ENCODE data around the gene DGLUCY.
"Not testable (repeated sequence)": the region's sequence is repeated elsewhere in the genome, so short reads cannot be mapped to it uniquely, and the experiment has no call there.

The DGLUCY gene

GRCh38 chr14:91233936-91234790, 120.3 kb downstream of the DGLUCY start:
- no peak for DNase-seq (ENCODE audit: low spot score)

GRCh38 chr14:91234791-91235114, 120.9 kb downstream of the DGLUCY start:
- no peak for DNase-seq (ENCODE audit: low spot score)

DNA sequence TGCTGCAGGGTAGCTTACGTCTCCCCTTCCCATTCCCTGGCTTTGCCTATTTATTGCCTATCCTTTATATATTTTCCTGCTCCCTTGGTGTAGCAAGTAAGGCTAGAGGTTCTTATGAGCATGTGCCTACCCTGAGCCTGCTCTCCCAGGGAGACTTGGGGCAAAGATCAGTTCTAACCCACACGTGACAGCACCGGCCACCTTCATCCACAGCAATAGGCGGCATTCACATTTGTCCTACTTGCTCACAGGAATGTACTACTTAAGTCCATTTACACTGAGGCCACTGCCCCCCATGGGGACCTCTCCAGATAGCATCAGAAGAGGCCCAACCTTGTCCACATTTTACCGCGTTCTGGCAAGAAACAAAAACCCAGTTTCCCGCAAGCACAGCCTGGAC, 122.0 kb downstream of the DGLUCY start:
- DNase-seq (ENCODE audit: low spot score) = no peak

DNA sequence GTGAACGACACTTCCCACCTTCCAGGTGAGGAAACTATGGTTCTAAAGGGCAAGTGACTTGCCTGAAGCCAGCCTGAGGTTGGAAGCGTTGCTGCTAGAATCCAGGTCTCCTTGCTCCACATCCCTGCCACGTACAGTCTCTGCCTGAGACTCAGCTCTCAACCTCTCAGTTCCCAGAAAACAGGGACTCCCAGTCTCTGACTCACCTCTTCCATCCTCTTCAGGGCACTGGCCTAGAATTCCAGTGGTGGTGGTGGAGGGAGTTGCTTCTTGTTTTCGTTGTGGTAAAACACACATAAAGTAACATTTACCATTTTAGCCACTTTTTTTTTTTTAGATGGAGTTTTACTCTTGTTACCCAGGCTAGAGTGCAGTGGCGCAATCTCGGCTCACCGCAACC, 123.3 kb downstream of the DGLUCY start:
- peak; percentile 28 for DNase-seq (ENCODE audit: low spot score)

DNA sequence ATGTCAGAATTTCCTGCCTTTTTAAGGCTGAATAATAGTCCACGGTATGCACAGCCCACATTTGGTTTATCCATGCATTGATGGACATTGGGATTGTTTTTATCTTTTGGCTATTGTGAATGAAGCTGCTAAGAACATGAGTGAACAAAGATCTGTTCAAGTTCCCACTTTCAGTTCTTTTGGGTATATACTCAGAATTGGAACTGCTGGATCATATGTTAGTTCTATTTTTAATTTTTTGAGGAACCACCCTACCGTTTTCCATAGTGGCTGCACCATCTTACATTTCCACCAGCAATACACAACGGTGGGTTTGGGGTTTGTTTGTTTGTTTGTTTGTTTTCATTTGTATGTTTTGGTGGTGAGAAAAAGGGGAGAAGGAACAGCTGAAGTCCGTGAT, 124.2 kb downstream of the DGLUCY start:
- no peak for DNase-seq (ENCODE audit: low spot score)

GRCh38 chr14:91238661-91239060, 124.8 kb downstream of the DGLUCY start:
- DNase-seq (ENCODE audit: low spot score) = no peak

DNA sequence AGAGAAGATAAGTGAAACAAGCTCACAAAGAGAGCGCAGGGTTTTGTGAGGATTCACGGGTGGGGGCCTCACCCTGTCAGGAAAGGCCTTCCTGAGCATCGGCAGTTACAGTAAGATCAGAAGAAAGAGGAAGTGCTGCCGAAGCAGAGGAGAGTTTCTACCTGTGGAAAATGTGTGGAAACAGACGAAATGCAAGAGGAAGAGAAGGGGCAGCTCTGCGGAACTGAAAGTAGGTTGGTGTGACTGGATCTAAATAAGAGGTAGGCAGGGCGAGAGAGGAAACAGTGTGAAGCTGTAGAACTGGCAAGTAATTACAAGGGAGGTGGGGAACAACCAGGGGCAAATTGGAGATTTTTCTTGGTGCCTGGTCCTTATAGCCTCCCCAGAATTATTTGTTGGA, 128.0 kb downstream of the DGLUCY start:
- no peak for DNase-seq (ENCODE audit: low spot score)

DNA sequence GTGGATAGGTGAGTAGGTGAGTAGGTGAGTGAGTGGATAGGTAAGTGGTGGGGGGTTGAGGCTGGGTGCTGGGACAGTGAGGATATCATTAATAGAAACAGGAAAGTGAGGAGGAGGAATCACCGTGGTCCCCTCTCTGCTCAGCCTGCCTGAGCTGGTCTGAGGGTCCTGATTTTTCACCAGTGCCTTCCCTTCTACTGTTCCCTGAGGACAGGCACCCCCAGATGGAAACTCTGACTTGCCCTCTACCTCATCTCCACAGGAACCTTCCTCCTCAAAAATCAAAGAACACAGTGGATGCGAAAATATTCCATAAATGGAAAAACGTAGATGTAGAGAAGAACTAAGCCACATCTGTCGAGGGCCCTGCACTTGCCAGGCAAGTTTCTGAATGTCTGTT, 128.8 kb downstream of the DGLUCY start:
- DNase-seq (ENCODE audit: low spot score) = no peak

- no peak for DNase-seq (ENCODE audit: low spot score)
These were observed 129.2 kb downstream of the DGLUCY start for GRCh38 chr14:91243074-91243471.

DNA sequence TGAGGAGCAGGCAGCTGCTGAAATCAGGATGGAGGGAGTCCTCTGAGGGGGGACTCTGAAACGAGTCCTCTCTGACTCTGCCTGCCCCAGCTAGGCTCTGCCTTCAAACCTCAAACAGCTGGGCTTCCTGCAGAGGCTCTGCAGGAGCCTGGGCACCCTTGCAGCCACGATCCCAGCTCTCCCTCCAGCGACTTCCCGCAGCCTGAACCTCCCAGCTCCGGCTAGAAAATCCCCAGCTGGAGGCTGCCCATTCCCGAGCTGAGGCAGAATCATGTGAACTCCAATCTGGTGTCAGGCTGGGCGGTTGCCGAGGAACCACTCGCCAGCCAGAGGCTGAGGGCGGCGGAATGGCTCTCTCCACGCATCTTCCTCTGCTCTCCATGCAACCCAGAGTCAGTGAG, 130.6 kb downstream of the DGLUCY start, which contains the start of gene GPR68:
Gene GPR68 (minus strand): TSS at position 204 of the 401 bp plus-strand sequence. CDS start 9,654 bp downstream, outside the sequence.
- DNase-seq (ENCODE audit: low spot score) = peak; percentile 62

DNA sequence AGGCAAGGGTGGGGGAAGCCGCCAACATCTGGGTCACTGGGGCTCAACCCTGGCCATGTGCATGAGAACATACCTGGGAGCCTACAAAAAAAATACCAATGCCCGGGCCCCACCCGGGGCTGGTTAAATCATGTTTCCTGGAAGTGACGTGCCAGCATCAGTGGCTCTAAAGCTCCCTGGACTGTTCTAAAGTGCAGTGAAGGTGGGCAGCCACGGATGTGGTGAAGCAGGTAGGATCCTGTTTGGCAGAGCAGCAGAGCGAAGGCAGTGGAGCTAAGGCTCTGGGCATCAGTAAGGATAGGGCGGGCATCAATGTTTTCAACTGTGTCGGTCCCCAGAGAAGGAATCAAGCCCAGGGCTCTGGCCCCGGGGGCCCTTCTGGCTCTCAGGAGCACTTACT, 131.2 kb downstream of the DGLUCY start:
- DNase-seq (ENCODE audit: low spot score) = no peak

DNA sequence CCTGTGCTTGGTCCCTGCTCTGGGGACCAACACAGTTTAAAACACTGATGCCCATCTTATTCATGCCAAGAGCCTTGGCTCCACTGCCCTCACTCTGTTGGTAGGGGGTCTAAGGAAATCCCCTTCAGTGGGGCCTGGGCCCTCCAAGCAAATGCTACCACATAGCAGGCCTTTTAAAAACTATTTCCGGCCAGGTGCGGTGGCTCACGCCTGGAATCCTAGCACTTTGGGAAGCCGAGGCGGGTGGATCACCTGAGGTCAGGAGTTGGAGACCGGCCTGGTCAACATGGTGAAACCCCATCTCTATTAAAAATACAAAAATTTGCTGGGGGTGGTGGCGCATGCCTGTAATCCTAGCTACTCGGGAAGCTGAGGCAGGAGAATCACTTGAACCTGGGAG, 131.7 kb downstream of the DGLUCY start:
- DNase-seq (ENCODE audit: low spot score) = not testable (repeated sequence)

DNA sequence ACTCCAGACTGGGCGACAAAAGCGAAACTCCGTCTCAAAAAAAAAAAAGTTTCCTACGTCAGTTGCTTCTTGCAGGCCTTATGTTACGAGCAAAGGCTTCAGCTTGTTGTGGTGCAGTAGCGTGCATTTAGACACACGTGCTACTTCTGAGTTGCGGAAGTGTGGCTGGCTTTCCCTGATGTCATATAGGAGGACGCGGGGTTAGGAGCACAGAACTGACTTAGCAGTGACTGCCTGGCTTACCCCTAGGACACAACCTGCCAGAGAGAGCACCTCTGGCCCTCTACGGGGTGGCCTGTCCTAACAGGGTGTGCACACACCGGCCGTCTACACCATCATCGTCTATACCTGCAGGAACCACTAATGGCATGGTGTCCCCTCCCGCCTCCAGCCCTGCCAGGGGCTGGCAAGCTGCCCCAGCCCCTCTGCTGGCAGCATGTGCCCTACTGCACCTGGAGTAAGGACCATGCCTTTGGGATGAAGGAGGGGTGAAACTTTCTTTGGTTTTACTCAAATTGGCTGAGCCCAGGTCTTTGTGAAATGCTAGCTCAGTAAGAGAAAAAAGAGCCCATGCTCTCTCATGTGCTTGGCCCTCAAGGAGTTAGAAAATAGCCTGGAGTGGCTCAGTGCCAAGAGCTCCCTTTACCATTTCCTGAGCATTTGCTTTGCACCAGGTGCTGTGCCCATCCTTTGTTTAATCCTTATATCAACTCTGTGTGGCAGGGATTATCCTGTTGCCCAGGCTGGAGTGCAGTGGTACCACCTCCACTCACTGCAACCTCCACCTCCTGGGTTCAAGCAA, 132.4 kb downstream of the DGLUCY start:
- DNase-seq (ENCODE audit: low spot score) = no peak

GRCh38 chr14:91249841-91250616, 136.2 kb downstream of the DGLUCY start:
- peak; percentile 98 for DNase-seq (ENCODE audit: low spot score)

DNA sequence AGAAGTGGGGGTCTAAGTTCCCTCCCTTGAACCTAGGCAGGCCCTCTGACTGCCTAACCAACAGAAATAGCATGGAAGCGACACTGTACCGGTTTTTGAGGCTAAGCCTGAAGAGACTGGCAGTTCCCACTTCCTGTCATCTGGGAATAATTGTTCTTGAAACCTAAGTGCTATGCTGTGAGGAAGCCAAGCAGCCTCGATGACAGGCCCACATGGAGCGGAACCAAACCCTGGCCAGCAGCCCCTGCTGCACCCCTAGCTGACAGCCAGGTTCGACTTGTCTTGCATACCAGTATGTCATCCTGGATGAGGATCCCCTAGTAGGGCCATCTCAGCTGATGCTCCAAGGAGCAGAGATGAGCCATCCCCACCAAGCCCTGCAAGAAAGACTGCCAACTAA, 137.0 kb downstream of the DGLUCY start:
- peak; percentile 14 for DNase-seq (ENCODE audit: low spot score)

- peak; percentile 19 for DNase-seq (ENCODE audit: low spot score)
These were observed 139.3 kb downstream of the DGLUCY start for GRCh38 chr14:91252871-91253794.

DNA sequence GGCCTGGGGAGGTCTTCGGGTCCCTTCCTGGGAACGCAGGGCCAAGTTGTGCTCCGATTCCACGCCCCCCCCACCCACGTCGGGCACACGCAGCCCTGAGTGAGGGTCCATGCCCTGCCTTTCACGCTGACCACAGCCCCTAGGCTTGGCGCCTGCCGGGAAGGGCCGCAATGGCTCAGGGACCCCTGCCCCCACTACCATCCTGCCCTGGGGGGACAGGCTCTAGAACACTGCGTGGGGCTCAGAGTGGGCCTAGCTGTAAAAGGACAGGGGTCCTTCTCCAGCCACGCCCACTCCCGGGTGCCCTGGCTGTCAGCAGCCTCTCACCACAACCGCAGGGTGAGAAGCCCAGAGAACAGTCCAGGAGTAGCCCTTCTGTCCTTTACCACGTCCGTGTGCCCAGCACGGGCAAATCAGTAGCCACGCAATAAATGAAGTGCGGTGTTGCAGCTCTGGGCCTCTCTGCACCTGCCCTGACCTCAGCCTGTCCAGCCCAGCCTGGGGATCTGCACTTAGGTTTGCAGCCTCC, 140.0 kb downstream of the DGLUCY start:
- DNase-seq (ENCODE audit: low spot score) = no peak

DNA sequence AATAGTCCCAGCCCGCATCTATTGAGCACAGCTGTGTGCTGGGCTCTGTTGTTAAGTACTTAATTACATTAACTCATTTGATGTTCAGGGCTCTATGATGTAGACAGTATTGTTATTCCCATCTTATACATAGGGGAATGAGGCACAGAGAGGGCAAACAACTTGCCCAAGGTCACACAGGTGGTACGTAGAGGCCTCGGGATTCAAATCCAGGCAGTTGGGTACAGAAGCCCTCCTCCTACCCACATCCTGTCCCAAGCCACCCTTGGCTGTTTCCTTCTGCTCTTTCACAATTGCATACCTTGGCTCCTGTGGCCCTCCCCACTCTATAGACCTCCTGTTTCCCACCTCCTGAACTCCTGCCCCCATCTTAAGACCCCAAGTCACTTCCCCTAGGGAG, 140.6 kb downstream of the DGLUCY start:
- DNase-seq (ENCODE audit: low spot score) = no peak

GRCh38 chr14:91255026-91255695, 141.3 kb downstream of the DGLUCY start:
- DNase-seq (ENCODE audit: low spot score) = no peak

DNA sequence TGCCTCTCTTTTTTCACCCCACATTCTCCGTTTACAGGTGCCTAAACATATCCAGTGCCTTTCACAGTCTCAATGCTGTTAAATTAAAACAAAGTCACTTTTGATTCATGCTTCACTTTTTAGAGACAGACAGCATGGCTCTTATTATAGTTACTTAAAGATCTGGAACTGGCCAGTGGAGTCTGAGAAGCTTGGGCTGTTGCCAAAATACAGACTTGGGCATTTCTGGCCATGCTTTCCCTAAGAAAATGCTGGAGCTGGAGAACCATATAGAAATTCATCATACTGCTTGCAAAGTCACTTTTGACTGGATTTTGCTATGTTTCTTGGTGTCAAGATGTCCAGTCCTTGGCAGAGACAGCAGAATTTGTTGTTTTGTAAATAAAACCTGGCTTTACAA, 142.8 kb downstream of the DGLUCY start:
- DNase-seq (ENCODE audit: low spot score) = no peak

All from kidney tubule cell (primary cell).